Karpas-422 (cell line): Measurements from ENCODE around the gene CELSR1. TPM values are rescaled to one million over a fixed set of nuclear protein-coding genes. Genes with fewer than 3 reads are reported as not detected.

Experiments
- DNase-seq: peaks from one replicate; pipeline ENCODE4 v3.0.0-alpha.2; 2015
- H2AFZ ChIP-seq: fragments of 200-600 bp; sonication (generic); 2 replicates; pipeline ENCODE4 v1.6.1; 2014; ENCODE audit warnings: antibody characterized with exemption, low read length, mixed read lengths
- H3K27ac ChIP-seq: fragments of 200-600 bp; sonication (generic); 2 replicates; pipeline ENCODE4 v1.5.1; 2014; ENCODE audit warnings: mild to moderate bottlenecking, low read length, moderate library complexity
- H3K27me3 ChIP-seq: fragments of 200-600 bp; sonication (generic); 2 replicates; pipeline ENCODE4 v1.6.1; 2014; ENCODE audit warnings: low read length, mixed read lengths
- H3K36me3 ChIP-seq: fragments of 200-600 bp; sonication (generic); 2 replicates; pipeline ENCODE4 v1.6.1; 2014; ENCODE audit warnings: low read length, mixed read lengths; ENCODE audit not compliant: insufficient read depth
- H3K4me1 ChIP-seq: fragments of 200-600 bp; sonication (generic); 2 replicates; pipeline ENCODE4 v1.6.1; 2014; ENCODE audit warnings: mild to moderate bottlenecking, low read length, mixed read lengths
- H3K4me2 ChIP-seq: fragments of 200-600 bp; sonication (generic); 2 replicates; pipeline ENCODE4 v1.6.1; 2014; ENCODE audit warnings: low read length, low read depth, mild to moderate bottlenecking; ENCODE audit not compliant: poor library complexity, severe bottlenecking
- H3K4me3 ChIP-seq: fragments of 200-600 bp; sonication (generic); 2 replicates; pipeline ENCODE4 v1.5.1; 2014; ENCODE audit warnings: mild to moderate bottlenecking, antibody characterized with exemption, low read length, mixed read lengths
- H3K79me2 ChIP-seq: fragments of 200-600 bp; sonication (generic); 2 replicates; pipeline ENCODE4 v1.6.1; 2014; ENCODE audit warnings: mild to moderate bottlenecking, low read length, mixed read lengths
- H3K9ac ChIP-seq: fragments of 200-600 bp; sonication (generic); 2 replicates; pipeline ENCODE4 v1.6.0; 2014; ENCODE audit warnings: low read length
- H3K9me2 ChIP-seq: fragments of 200-600 bp; sonication (generic), shearing (Covaris generic); replicated peaks from 2 replicates; pipeline ENCODE4 v1.6.0; 2014; ENCODE audit warnings: mild to moderate bottlenecking, low read length, moderate library complexity; ENCODE audit not compliant: insufficient read depth
- H3K9me3 ChIP-seq: fragments of 300-700, 200-600 bp; sonication (generic); 2 replicates; pipeline ENCODE4 v1.6.1; 2014; ENCODE audit warnings: low read length, mixed read lengths
- H4K20me1 ChIP-seq: fragments of 200-600 bp; sonication (generic); 2 replicates; pipeline ENCODE4 v1.6.1; 2014; ENCODE audit warnings: mild to moderate bottlenecking, antibody characterized with exemption, low read length, low read depth; ENCODE audit not compliant: insufficient read depth
- total RNA-seq: library from RNA; depleted of rRNA; stranded (reverse); fragments of >200 nt; shearing (Covaris generic); gene quantifications from 2 replicates; pipeline ENCODE4 v1.2.3, GENCODE V29; 2014; ENCODE audit warnings: low replicate concordance

Gene CELSR1
- total RNA-seq, 1 experiment from 2014 or later = 0.11 TPM

DNA sequence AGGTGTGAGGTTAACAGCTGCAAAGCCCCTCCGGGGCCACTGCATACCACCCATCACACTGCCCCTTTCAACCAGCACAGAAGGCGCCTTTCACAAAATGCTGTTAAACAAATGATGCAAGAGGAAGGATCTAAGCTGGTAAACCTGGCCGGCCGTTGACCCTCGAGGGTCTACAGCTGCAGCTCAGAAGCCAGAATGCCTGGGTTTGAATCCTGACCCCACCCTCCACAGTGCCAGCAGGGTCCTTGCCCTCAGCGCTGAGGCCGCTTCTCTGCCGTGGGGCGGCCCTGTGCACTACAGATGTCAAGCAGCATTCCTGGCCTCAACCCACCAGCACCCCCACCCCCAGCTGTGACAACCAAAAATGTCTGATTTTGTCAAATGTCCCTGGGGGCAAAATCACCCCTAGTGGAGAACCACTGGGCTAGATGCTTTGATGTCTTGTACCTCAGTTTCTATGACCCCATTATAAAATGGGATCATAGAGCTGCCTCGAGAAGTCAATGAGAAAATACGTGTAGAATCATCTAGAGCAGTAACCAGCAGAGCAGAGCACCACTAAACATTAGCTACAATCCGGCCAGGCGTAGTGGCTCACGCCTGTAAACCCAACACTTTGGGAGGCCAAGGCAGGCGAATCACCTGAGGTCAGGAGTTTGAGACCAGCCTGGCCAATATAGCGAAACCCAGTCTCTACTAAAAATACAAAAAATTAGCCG, 77.9 kb downstream of the CELSR1 start:
- Histone ChIP-seq H3K4me2 (no peak overlapping the region), H3K27me3 (no peaks in the 10 kb centered on the region), H3K27ac (no peak overlapping the region), H4K20me1 (no peaks in the 10 kb centered on the region), H3K9me2 (no peaks in the 10 kb centered on the region), H2AFZ (no peak overlapping the region), H3K9me3 (no peaks in the 10 kb centered on the region), H3K4me1 (no peaks in the 10 kb centered on the region), H3K4me3 (no peak overlapping the region), H3K9ac (no peak overlapping the region), H3K79me2 (no peaks in the 10 kb centered on the region), H3K36me3 (no peaks in the 10 kb centered on the region)
- no peak for DNase-seq

- no peaks in the 10 kb centered on the region for H3K27me3 ChIP-seq
- no peaks in the 10 kb centered on the region for H3K9me2 ChIP-seq
- no peaks in the 10 kb centered on the region for H3K36me3 ChIP-seq
- H3K9ac ChIP-seq = no peak overlapping the region
- no peak overlapping the region for H3K4me2 ChIP-seq
- H3K4me1 ChIP-seq = no peaks in the 10 kb centered on the region
- no peak for DNase-seq
- H2AFZ ChIP-seq = no peak overlapping the region
- no peaks in the 10 kb centered on the region for H4K20me1 ChIP-seq
- no peak overlapping the region for H3K4me3 ChIP-seq
- H3K79me2 ChIP-seq = no peaks in the 10 kb centered on the region
- no peak overlapping the region for H3K27ac ChIP-seq
- no peaks in the 10 kb centered on the region for H3K9me3 ChIP-seq
Observed at GRCh38 chr22:46458525-46458924, 78.9 kb downstream of the CELSR1 start.

- H3K4me2 ChIP-seq = no peak overlapping the region
- no peak overlapping the region for H3K27ac ChIP-seq
- no peaks in the 10 kb centered on the region for H3K79me2 ChIP-seq
- H3K36me3 ChIP-seq = no peaks in the 10 kb centered on the region
- H4K20me1 ChIP-seq = no peaks in the 10 kb centered on the region
- no peak overlapping the region for H3K4me3 ChIP-seq
- H3K27me3 ChIP-seq = no peaks in the 10 kb centered on the region
- no peak overlapping the region for H3K9ac ChIP-seq
- no peak for DNase-seq
- H3K9me2 ChIP-seq = no peaks in the 10 kb centered on the region
- no peak overlapping the region for H2AFZ ChIP-seq
- H3K9me3 ChIP-seq = no peaks in the 10 kb centered on the region
- no peaks in the 10 kb centered on the region for H3K4me1 ChIP-seq
Observed at GRCh38 chr22:46457502-46458488, 79.6 kb downstream of the CELSR1 start.

DNA sequence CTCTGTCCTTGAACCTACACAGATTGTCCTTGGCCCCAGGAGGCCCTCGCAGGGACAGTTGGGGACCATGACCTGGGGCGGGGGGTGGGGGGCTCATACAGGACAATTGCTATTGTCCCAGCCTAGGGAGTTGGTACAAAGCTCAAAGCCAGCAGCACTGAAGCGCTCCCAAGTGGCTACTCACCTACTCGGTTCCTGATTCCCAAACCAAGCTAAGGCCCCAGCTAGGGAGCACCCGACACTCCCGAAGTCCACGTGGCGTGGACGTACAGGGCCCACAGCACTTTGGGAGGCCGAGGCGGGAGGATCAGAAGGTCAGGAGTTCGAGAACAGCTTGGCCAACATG, 80.6 kb downstream of the CELSR1 start:
- no peaks in the 10 kb centered on the region for H3K9me3 ChIP-seq
- no peaks in the 10 kb centered on the region for H3K9me2 ChIP-seq
- no peaks in the 10 kb centered on the region for H3K27me3 ChIP-seq
- no peaks in the 10 kb centered on the region for H3K79me2 ChIP-seq
- H3K9ac ChIP-seq = no peak overlapping the region
- H3K4me1 ChIP-seq = no peaks in the 10 kb centered on the region
- no peak overlapping the region for H3K4me2 ChIP-seq
- H3K36me3 ChIP-seq = no peaks in the 10 kb centered on the region
- H2AFZ ChIP-seq = no peak overlapping the region
- H3K4me3 ChIP-seq = no peak overlapping the region
- H3K27ac ChIP-seq = no peak overlapping the region
- DNase-seq = no peak
- H4K20me1 ChIP-seq = no peaks in the 10 kb centered on the region

DNA sequence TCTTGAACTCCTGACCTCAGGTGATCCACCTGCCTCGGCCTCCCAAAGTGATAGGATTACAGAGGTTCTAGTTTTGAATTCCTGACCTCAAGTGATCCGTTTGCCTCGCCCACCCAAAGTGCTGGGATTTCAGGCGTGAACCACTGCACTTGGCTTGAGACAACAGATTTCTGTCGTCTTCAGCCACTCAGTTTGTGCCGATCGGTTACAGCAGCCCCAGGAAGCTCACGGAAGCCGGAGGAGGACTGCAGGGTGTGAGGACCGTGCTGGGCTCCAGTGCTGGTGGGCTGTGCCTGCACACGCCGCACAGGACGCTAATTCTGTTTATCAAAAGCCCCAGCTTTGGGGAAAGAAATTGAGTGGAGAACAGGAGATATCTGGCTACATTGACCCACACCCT, 82.0 kb downstream of the CELSR1 start:
- H3K36me3 ChIP-seq = no peaks in the 10 kb centered on the region
- H3K9me3 ChIP-seq = no peaks in the 10 kb centered on the region
- H3K9me2 ChIP-seq = no peaks in the 10 kb centered on the region
- no peaks in the 10 kb centered on the region for H3K27me3 ChIP-seq
- no peaks in the 10 kb centered on the region for H3K79me2 ChIP-seq
- H3K4me3 ChIP-seq = no peak overlapping the region
- H3K4me2 ChIP-seq = no peak overlapping the region
- H4K20me1 ChIP-seq = no peaks in the 10 kb centered on the region
- no peak overlapping the region for H3K9ac ChIP-seq
- H3K27ac ChIP-seq = no peak overlapping the region
- DNase-seq = no peak
- H3K4me1 ChIP-seq = no peaks in the 10 kb centered on the region
- H2AFZ ChIP-seq = no peak overlapping the region

GRCh38 chr22:46454504-46455269, 82.7 kb downstream of the CELSR1 start:
- no peaks in the 10 kb centered on the region for H3K9me2 ChIP-seq
- no peak for DNase-seq

DNA sequence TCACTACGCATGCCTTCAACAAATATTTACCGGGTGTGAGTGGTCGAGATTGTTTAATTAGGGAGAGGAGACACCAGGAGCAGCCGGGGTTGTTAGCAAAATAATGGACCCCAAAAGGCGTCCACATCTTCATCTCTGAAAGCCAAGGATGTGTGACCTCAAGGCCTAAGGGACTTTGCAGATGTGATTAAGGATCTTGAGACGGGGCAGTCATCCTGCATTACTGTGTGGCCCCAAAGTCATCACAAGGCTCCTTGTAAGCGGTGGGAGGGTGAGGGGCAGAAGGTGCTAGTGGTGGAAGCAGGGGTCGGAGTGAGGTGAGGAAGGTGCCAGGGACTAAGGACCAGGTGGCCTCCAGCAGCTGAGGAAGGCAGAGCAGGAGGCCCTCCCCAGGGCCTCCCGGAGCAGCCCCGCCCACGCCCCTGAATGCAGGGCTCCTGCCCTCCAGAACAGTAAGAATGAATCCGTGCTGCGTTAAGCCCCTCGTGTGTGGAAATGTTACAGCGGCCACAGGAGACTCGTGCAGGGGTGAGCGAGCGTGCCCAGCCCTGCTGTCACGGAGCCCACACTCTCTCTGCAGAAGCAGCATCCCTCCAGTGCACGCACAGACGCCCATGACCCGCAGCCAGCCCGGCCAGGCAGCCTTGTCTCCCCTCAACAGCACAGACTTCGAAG, 83.5 kb downstream of the CELSR1 start:
- Histone ChIP-seq H4K20me1 (no peaks in the 10 kb centered on the region), H3K27me3 (no peaks in the 10 kb centered on the region), H3K4me1 (no peaks in the 10 kb centered on the region), H3K9me2 (no peaks in the 10 kb centered on the region), H3K4me2 (no peak overlapping the region), H3K36me3 (no peaks in the 10 kb centered on the region), H3K9me3 (no peaks in the 10 kb centered on the region), H2AFZ (no peak overlapping the region), H3K79me2 (no peaks in the 10 kb centered on the region), H3K27ac (no peak overlapping the region), H3K4me3 (no peak overlapping the region), H3K9ac (no peak overlapping the region)
- DNase-seq = no peak

More at GRCh38 chr22:46454504-46455269, 82.7 kb downstream of the CELSR1 start:
- no peaks in the 10 kb centered on the region for H3K79me2 ChIP-seq
- H3K4me1 ChIP-seq = no peaks in the 10 kb centered on the region
- no peaks in the 10 kb centered on the region for H4K20me1 ChIP-seq
- no peak overlapping the region for H3K9ac ChIP-seq
- H3K36me3 ChIP-seq = no peaks in the 10 kb centered on the region
- no peak overlapping the region for H3K4me2 ChIP-seq
- no peak overlapping the region for H3K27ac ChIP-seq
- no peak overlapping the region for H2AFZ ChIP-seq
- no peaks in the 10 kb centered on the region for H3K27me3 ChIP-seq
- no peaks in the 10 kb centered on the region for H3K9me3 ChIP-seq
- no peak overlapping the region for H3K4me3 ChIP-seq
